ENCODE measurements around the gene ERBB4. TPM values are rescaled to one million over a fixed set of nuclear protein-coding genes. Genes with fewer than 3 reads are reported as not detected.

The ERBB4 gene
- total and polyA plus RNA-seq, 7 donors, result 0.07 to 7.5 (median 2.0) TPM

GRCh38 chr2:211867845-211868451 lies 670.7 kb downstream of the ERBB4 start:
- intact Hi-C loops (cut with DNase I), result no loop called here
- Histone ChIP-seq H3K4me1 (peaks cover 10% of the 10 kb centered on the region), H3K4me3 (no peak overlapping the region), H3K27me3 (ENCODE audit: insufficient read depth in 3 of 3, low read length in 2 of 3) (no peaks in the 10 kb centered on the region), H3K9me3 (no peaks in the 10 kb centered on the region), H3K36me3 (ENCODE audit: insufficient read depth in 1 of 2, low read depth in 1 of 2) (no peaks in the 10 kb centered on the region), H3K27ac (no peak overlapping the region)
- ATAC-seq (no peak), DNase-seq (no peak)
- TF ChIP-seq CTCF (IDR thresholded peaks at IDR 0.05), result no peak

GRCh38 chr2:211864328-211864727 lies 674.3 kb downstream of the ERBB4 start:
- Histone ChIP-seq H3K9me3 (no peaks in the 10 kb centered on the region), H3K27ac (no peak overlapping the region), H3K36me3 (ENCODE audit: insufficient read depth in 1 of 2, low read depth in 1 of 2) (no peaks in the 10 kb centered on the region), H3K4me3 (no peak overlapping the region), H3K27me3 (ENCODE audit: insufficient read depth in 3 of 3, low read length in 2 of 3) (no peaks in the 10 kb centered on the region), H3K4me1 (no peaks in the 10 kb centered on the region)
- WGBS, 3 donors, result 87 to 94% (median 90%) methylated on average over 3 of the region's 3 CpGs
- no peak for TF ChIP-seq CTCF (IDR thresholded peaks at IDR 0.05)
- intact Hi-C loops (cut with DNase I), result no loop called here
- ATAC-seq (no peak), DNase-seq (no peak)

- no peak for ATAC-seq
Observed at GRCh38 chr2:211860224-211860623, 678.4 kb downstream of the ERBB4 start.

GRCh38 chr2:211854832-211855231 lies 683.8 kb downstream of the ERBB4 start:
- Histone ChIP-seq H3K36me3 (ENCODE audit: insufficient read depth in 1 of 2, low read depth in 1 of 2) (no peaks in the 10 kb centered on the region), H3K9me3 (no peaks in the 10 kb centered on the region), H3K27ac (no peak overlapping the region), H3K4me1 (no peaks in the 10 kb centered on the region), H3K4me3 (no peak overlapping the region), H3K27me3 (ENCODE audit: insufficient read depth in 3 of 3, low read length in 2 of 3) (no peaks in the 10 kb centered on the region)
- intact Hi-C loops (cut with DNase I), result no loop called here
- DNase-seq (no peak), ATAC-seq (no peak)
- WGBS, 3 donors, result 94 to 98% (median 97%) methylated on average over 3 of the region's 3 CpGs
- no peak for TF ChIP-seq CTCF (IDR thresholded peaks at IDR 0.05)

More at GRCh38 chr2:211860224-211860623, 678.4 kb downstream of the ERBB4 start:
- no peaks in the 10 kb centered on the region for H3K4me1 ChIP-seq
- intact Hi-C loops (cut with DNase I), result no loop called here
- H3K27ac ChIP-seq, result no peak overlapping the region
- no peak for TF ChIP-seq CTCF (IDR thresholded peaks at IDR 0.05)
- H3K27me3 ChIP-seq (ENCODE audit: insufficient read depth in 3 of 3, low read length in 2 of 3), result no peaks in the 10 kb centered on the region
- DNase-seq, result no peak
- no peak overlapping the region for H3K4me3 ChIP-seq
- H3K9me3 ChIP-seq, result no peaks in the 10 kb centered on the region
- H3K36me3 ChIP-seq (ENCODE audit: insufficient read depth in 1 of 2, low read depth in 1 of 2), result no peaks in the 10 kb centered on the region

GRCh38 chr2:211846714-211847113 lies 691.9 kb downstream of the ERBB4 start:
- no peaks in the 10 kb centered on the region for H3K36me3 ChIP-seq (ENCODE audit: insufficient read depth in 1 of 2, low read depth in 1 of 2)
- WGBS, 3 donors, result 64 to 70% (median 67%) methylated on average over 1 of the region's 1 CpG
- H3K27me3 ChIP-seq (ENCODE audit: insufficient read depth in 3 of 3, low read length in 2 of 3), result no peaks in the 10 kb centered on the region
- no peak overlapping the region for H3K4me3 ChIP-seq
- DNase-seq, result no peak
- intact Hi-C loops (cut with DNase I), result no loop called here
- ATAC-seq, result no peak
- no peaks in the 10 kb centered on the region for H3K9me3 ChIP-seq
- TF ChIP-seq CTCF (IDR thresholded peaks at IDR 0.05), result no peak
- H3K27ac ChIP-seq, result no peak overlapping the region
- no peaks in the 10 kb centered on the region for H3K4me1 ChIP-seq
